ENCODE results near the gene GPSM3.
A peak's percentile ranks its signal among the peaks of the same experiment; 100 is the strongest.

The GPSM3 gene

GRCh38 chr6:32183030-32183429 is 9.4 kb downstream of the GPSM3 start:
- no peak for DNase-seq (ENCODE audit: low read depth)
- no peak overlapping the region for H3K4me3 ChIP-seq (ENCODE audit: control insufficient read depth, low read depth, low read length)
- no peak for TF ChIP-seq CTCF (conservative IDR thresholded peaks at IDR 0.05; ENCODE audit: control insufficient read depth, insufficient read depth, low read depth, low read length)

- no peak for TF ChIP-seq CTCF (conservative IDR thresholded peaks at IDR 0.05; ENCODE audit: control insufficient read depth, insufficient read depth, low read depth, low read length)
- no peak for DNase-seq (ENCODE audit: low read depth)
- no peak overlapping the region for H3K4me3 ChIP-seq (ENCODE audit: control insufficient read depth, low read depth, low read length)
Measured at GRCh38 chr6:32182555-32182981, 9.9 kb downstream of the GPSM3 start.

GRCh38 chr6:32181915-32182529 is 10.4 kb downstream of the GPSM3 start:
- DNase-seq (ENCODE audit: low read depth), result no peak
- TF ChIP-seq CTCF (conservative IDR thresholded peaks at IDR 0.05; ENCODE audit: control insufficient read depth, insufficient read depth, low read depth, low read length), result no peak
- H3K4me3 ChIP-seq (ENCODE audit: control insufficient read depth, low read depth, low read length), result no peak overlapping the region

GRCh38 chr6:32181148-32181702 is 11.2 kb downstream of the GPSM3 start:
- no peak overlapping the region for H3K4me3 ChIP-seq (ENCODE audit: control insufficient read depth, low read depth, low read length)
- no peak for DNase-seq (ENCODE audit: low read depth)
- TF ChIP-seq CTCF (conservative IDR thresholded peaks at IDR 0.05; ENCODE audit: control insufficient read depth, insufficient read depth, low read depth, low read length), result no peak

- no peak overlapping the region for H3K4me3 ChIP-seq (ENCODE audit: control insufficient read depth, low read depth, low read length)
- TF ChIP-seq CTCF (conservative IDR thresholded peaks at IDR 0.05; ENCODE audit: control insufficient read depth, insufficient read depth, low read depth, low read length), result no peak
- no peak for DNase-seq (ENCODE audit: low read depth)
Measured at GRCh38 chr6:32179766-32180405, 12.6 kb downstream of the GPSM3 start.

- H3K4me3 ChIP-seq (ENCODE audit: control insufficient read depth, low read depth, low read length), result peak overlapping the region; percentile 94
- no peak for DNase-seq (ENCODE audit: low read depth)
- TF ChIP-seq CTCF (conservative IDR thresholded peaks at IDR 0.05; ENCODE audit: control insufficient read depth, insufficient read depth, low read depth, low read length), result no peak
Measured at GRCh38 chr6:32178547-32179440, 13.6 kb downstream of the GPSM3 start.
